Stimulated activated CD8-positive, alpha-beta memory T cell treated with anti-CD3 and anti-CD28 coated beads, Interleukin-7, amount 100 ng/mL, for 4 hours (primary cell): ENCODE results near the gene INTS6.

Source experiments
- DNase-seq, 2 donors: peaks; one replicate each; pipeline ENCODE4 v3.0.0-alpha.2; 2020; ENCODE audit warnings: low read depth in 2 of 2

Gene INTS6

DNA sequence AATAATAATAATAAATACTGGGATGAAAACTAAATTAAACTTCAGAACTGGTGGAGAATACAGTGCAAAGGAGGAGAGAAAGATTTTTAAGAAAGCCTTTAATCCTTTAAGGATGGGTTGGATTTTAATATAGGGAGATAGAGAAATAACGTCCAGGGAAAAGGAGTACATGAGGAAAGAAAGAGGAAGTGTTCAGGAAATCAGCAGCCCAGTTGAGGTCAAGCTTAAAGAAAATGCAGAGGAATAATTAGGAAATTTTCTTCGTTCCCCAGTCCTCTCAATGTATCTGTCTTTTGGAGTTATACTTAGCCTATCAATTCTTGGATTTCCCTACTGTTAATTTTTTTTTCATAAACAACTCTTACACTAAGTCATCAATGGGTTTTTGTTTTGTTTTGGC, 47.7 kb downstream of the INTS6 start:
- no peak for DNase-seq

GRCh38 chr13:51397262-51397941, 55.4 kb downstream of the INTS6 start:
- no peak for DNase-seq

DNA sequence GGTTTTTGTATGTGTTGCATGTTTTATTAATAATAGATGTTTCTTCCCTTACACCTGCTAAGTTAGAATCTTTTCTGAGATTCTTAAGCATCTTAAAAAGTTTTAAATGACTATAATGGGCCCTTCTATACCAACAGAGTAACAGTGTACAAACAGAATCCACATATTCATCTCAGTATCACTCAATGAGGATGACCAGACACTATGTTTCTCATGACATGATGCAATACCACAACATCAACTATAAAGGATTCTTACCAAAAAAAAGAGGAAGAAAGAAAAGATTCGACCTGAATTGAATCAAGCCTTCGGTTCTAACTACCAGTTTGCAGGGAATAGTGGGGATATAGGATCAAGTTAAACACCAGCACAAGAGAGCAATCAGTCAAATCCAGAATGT, 56.5 kb downstream of the INTS6 start:
- DNase-seq, result no peak

DNA sequence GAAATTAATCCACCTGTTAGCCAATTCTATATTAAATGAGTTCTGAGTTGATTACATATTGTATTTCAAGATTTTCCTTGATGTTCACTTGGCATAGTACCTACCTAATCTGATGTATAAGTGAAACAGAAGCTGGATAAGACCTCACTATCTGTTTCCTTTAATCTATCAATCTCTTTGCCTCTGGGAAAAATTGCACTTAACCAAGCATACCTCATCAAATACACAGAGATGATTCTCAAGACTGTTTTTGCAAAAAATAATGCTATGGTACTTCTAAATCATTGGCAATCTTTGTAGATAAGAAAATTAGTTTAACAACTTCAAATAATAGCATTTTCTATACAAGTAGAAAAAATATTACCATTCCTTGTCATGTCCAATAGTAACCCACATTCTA, 58.1 kb downstream of the INTS6 start:
- DNase-seq, result no peak

GRCh38 chr13:51385114-51385513, 67.7 kb downstream of the INTS6 start:
- no peak for DNase-seq

- no peak for DNase-seq
Measured at GRCh38 chr13:51380269-51380668, 72.6 kb downstream of the INTS6 start.

GRCh38 chr13:51373451-51373850, 79.4 kb downstream of the INTS6 start:
- DNase-seq, result no peak

DNA sequence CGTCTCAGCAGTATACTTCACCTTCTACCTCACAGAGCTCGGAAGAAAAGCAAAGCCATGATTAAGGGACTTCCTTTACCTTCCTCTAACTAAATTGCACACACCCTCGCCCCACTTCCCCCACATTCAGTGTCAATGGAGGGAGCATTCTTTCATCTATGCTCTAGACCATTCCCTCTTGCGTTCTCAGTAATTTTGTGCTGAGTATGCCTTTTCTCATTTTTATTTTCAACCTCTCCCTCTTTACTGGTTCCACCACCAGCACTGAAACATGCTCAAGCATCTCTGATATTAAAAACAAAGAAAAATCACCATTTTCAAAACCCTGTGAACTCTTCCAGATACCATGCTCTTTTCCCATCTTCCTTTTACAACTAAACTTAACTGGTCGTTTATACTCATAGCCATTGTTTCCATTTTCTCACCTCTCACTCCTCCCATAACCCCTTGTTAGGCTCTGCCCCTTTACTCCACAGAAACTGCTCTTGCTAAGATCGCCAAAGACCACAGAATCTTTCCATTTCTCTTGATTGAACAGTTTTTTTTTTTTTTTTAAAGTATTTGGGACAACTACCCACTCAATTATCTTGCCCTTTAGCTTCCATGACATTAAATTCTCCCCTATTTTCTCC, 81.0 kb downstream of the INTS6 start:
- no peak for DNase-seq

DNA sequence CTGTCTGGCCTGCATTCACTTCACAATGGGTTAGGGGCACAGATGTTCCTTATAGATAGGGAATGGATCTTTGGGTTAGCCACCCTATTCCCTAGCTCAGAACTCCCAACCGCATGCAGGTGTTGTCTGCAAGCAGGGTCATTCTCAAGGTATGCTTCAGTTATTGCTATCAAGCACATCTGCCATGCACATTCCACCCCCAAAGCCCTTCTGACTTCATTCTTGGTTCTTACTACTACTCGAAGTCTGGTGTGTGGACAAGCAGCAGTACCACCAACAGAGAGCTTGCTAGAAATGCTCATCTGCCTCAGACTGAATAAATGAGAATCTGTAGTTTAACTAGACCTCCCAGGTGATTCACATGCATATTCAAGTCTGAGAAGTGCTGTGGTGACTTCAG, 82.0 kb downstream of the INTS6 start:
- DNase-seq, result no peak

DNA sequence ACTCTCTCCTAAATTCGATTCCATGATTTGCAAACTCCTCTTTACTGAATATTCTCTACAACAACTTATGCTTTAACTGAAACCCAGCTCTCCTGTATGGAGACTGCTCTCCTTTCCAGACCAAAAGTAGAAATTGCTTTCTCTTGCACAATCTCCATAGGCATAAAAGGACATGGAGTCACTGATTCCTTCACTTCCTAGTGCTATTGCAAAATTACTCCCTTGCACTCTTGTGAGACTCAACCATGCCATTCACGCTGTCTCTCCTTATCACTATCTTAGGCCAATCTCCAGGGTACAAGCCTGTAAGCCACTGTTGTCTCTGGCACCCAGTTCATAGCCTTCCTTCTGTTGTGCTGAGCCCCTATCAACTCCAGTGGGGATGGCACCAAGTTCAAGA, 82.7 kb downstream of the INTS6 start:
- no peak for DNase-seq

GRCh38 chr13:51364404-51365008, 88.3 kb downstream of the INTS6 start:
- no peak for DNase-seq

- no peak for DNase-seq
Measured at GRCh38 chr13:51363625-51364024, 89.2 kb downstream of the INTS6 start.

GRCh38 chr13:51361106-51361505, 91.7 kb downstream of the INTS6 start:
- no peak for DNase-seq

GRCh38 chr13:51360489-51360888, 92.3 kb downstream of the INTS6 start:
- DNase-seq, result no peak

GRCh38 chr13:51359352-51359751, 93.5 kb downstream of the INTS6 start:
- DNase-seq, result no peak

DNA sequence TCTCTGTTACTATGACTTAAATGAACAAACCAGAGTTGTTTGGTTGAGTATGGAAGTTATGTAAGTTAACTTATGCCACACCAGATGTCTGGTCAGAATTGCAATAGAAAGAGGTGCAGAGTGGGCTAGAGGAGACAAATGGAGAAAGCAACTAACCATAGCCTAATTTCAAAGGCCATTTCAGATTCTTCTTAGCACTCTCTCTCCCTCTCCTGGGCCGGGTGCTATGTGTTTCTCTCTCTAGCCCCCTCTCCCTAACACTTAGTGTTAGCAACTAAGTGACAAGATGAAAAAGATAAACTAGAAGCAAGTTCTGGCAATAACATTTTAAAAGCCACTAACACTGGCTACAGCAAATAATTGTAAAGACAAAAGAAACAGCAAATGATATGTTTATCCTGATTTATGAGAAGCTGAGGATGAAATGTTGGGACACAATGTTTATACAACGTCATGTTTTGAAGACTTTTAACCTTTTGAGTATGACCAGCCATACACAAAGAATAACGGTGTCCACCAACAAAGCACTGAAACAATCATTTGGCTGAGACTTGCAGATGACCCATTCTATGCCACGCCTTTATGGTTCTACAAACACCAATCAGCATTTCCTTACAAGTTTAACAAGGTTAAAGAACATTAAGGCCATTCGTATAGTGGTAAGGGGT, 94.8 kb downstream of the INTS6 start:
- DNase-seq, result no peak

- no peak for DNase-seq
Measured at GRCh38 chr13:51355217-51355616, 97.6 kb downstream of the INTS6 start.

- no peak for DNase-seq
Measured at GRCh38 chr13:51349016-51349415, 103.8 kb downstream of the INTS6 start.

GRCh38 chr13:51348069-51348967, 104.5 kb downstream of the INTS6 start:
- no peak for DNase-seq

DNA sequence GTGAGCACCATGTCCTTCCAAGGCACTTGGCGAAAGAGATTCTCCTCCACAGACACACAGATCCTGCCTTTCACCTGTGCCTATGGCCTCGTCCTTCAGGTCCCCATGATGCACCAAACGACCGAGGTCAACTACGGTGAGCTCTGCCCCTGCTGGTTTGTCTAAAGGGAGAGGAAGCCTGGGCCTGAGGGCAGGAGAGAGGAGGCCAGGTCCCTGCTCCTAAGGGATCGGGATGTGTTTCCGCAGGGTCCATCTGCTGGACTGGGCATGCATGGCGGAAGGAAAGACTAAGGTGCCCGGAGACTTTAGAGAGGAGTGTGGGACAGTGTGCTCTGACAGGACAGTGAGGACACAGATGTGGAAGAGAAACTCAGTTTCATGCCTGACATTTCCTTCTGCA, 105.7 kb downstream of the INTS6 start:
- no peak for DNase-seq

DNA sequence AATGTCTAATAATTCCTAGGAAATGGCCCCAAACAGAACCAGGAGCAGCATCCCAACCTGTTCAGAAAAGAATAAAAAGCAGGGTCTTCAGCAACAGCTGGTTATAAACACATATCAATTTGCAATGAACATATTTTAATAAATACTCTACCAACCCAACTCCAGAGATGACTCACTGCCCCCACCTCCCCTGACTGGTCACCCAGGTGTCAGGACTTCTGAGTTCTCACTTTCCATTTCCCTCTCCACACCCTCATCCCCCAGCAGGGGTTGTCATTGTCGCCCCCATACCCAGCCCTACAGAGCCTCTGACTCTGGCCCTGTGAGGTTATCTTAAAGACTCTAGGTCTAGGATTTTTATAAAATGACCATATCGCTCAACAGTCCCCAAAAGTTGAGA, 106.4 kb downstream of the INTS6 start:
- no peak for DNase-seq

- no peak for DNase-seq
Measured at GRCh38 chr13:51343475-51343874, 109.4 kb downstream of the INTS6 start.
